GM18951 (cell line): Measurements from ENCODE around the gene CES5A.
"Not testable (repeated sequence)": the region's sequence is repeated elsewhere in the genome, so short reads cannot be mapped to it uniquely, and the experiment has no call there.

ENCODE experiments used
- POLR2A ChIP-seq: IDR thresholded peaks from 4 replicates; pipeline ENCODE4 v1.6.1; 2011; ENCODE audit warnings: mild to moderate bottlenecking; ENCODE audit not compliant: insufficient read length, insufficient read depth; ENCODE audit errors: extremely low read depth
- in situ Hi-C: fragments of 300-500 bp; cut with MboI; formaldehyde crosslinking; loops from one replicate; pipeline ENCODE4 v1.12.0; 2022; ENCODE audit warnings: low sequenced_read_pairs, mixed read lengths, inconsistent platforms; ENCODE audit not compliant: unreplicated experiment

Gene CES5A

GRCh38 chr16:55856950-55857349 lies 18.2 kb downstream of the CES5A start:
- no peak for TF ChIP-seq POLR2A
- in situ Hi-C loops, result no loop called here

- in situ Hi-C loops, result no loop called here
- TF ChIP-seq POLR2A, result no peak
These were observed 22.1 kb downstream of the CES5A start for GRCh38 chr16:55853114-55853513.

- in situ Hi-C loops, result loop anchor here (10.0 kb wide), 2 partner anchors 145 to 385 kb away; no protein-coding TSS in a partner anchor
- TF ChIP-seq POLR2A, result no peak
These were observed 25.6 kb downstream of the CES5A start for GRCh38 chr16:55849536-55849935.

- no peak for TF ChIP-seq POLR2A
- in situ Hi-C loops, result loop anchor here (10.0 kb wide), 2 partner anchors 142 to 382 kb away; no protein-coding TSS in a partner anchor
These were observed 28.4 kb downstream of the CES5A start for GRCh38 chr16:55846598-55847346.

GRCh38 chr16:55843105-55843395 lies 32.1 kb downstream of the CES5A start:
- in situ Hi-C loops, result loop anchor here (10.0 kb wide), 2 partner anchors 138 to 378 kb away; no protein-coding TSS in a partner anchor
- TF ChIP-seq POLR2A, result no peak

- in situ Hi-C loops, result loop anchor here (10.0 kb wide), 2 partner anchors 138 to 378 kb away; no protein-coding TSS in a partner anchor
- TF ChIP-seq POLR2A, result no peak
These were observed 32.6 kb downstream of the CES5A start for GRCh38 chr16:55842369-55843104.

- in situ Hi-C loops, result no loop called here
- TF ChIP-seq POLR2A, result no peak
These were observed 36.1 kb downstream of the CES5A start for GRCh38 chr16:55839115-55839514.

GRCh38 chr16:55836158-55836611 lies 39.0 kb downstream of the CES5A start:
- in situ Hi-C loops, result no loop called here
- no peak for TF ChIP-seq POLR2A

- no peak for TF ChIP-seq POLR2A
- in situ Hi-C loops, result no loop called here
These were observed 39.6 kb downstream of the CES5A start for GRCh38 chr16:55835581-55835980.

- in situ Hi-C loops, result not testable (repeated sequence)
These were observed 40.0 kb downstream of the CES5A start for GRCh38 chr16:55835173-55835572.

GRCh38 chr16:55834049-55834448 lies 41.1 kb downstream of the CES5A start:
- TF ChIP-seq POLR2A, result no peak
- in situ Hi-C loops, result loop anchor here (5.0 kb wide), 1 partner anchor 72 kb away; no protein-coding TSS in a partner anchor

GRCh38 chr16:55832773-55833691 lies 42.1 kb downstream of the CES5A start, which contains the start of gene CES1:
CES1 (minus strand) TSS chr16:55833096; CDS start chr16:55833055, 41 bp downstream.
- in situ Hi-C loops, result loop anchor here (5.0 kb wide), 1 partner anchor 71 kb away; no protein-coding TSS in a partner anchor
- TF ChIP-seq POLR2A, result no peak

- in situ Hi-C loops, result loop anchor here (5.0 kb wide), 1 partner anchor 70 kb away; no protein-coding TSS in a partner anchor
- TF ChIP-seq POLR2A, result no peak
These were observed 42.8 kb downstream of the CES5A start for GRCh38 chr16:55832425-55832772.
